GM12878 (cell line): ENCODE data around the gene ALOX12B. TPM values are rescaled to one million over a fixed set of nuclear protein-coding genes. Genes with fewer than 3 reads are reported as not detected.

Experiments used
- ATAC-seq: fragments of 200-7000 bp; cut with Tn5 transposase; 3 replicates; pipeline ENCODE4 v1.9.1; 2020; ENCODE audit warnings: mild to moderate bottlenecking, moderate library complexity
- BruUV-seq: library from RNA; stranded (reverse); fragments of 400-500 nt; replicated peaks from 2 replicates; lab custom pipeline; 2021; lab: Mats Ljungman, UMichigan
- CTCF ChIA-PET: fragments of 300-600 bp; sonication (Branson Sonifier 250); formaldehyde crosslinking; extraction: SDS; loops from one replicate; lab custom pipeline; 2021; ENCODE audit warnings: inconsistent platforms; lab: Yijun Ruan, JAX
- POLR2A ChIA-PET: fragments of 350-600 bp; formaldehyde crosslinking; extraction: SDS; loops from one replicate; lab custom pipeline; 2021; ENCODE audit warnings: inconsistent platforms; lab: Charles Lee
- RAD21 ChIA-PET: fragments of 300-600 bp; sonication (Branson Sonifier 250); formaldehyde crosslinking; loops from one replicate; lab custom pipeline; 2023; ENCODE audit warnings: antibody characterized with exemption; ENCODE audit not compliant: unreplicated experiment; lab: Charles Lee
- SMC1A ChIA-PET: fragments of 300-600 bp; sonication (Branson Sonifier 250); formaldehyde crosslinking; loops from one replicate; lab custom pipeline; 2023; ENCODE audit not compliant: unreplicated experiment, uncharacterized antibody; lab: Charles Lee
- DNase-seq: peaks from one replicate; pipeline ENCODE4 v3.0.0-alpha.2; 2011; ENCODE audit warnings: low read depth, low spot score
- FAIRE-seq: peaks from 3 replicates; lab custom pipeline; 2011; peaks lifted over from hg19 to GRCh38; lab: Jason Lieb, UNC
- H2AFZ ChIP-seq: 2 replicates; pipeline ENCODE4 v1.6.0; 2011; ENCODE audit warnings: low read depth, low read length, control low read depth; ENCODE audit not compliant: control insufficient read depth
- H3K27ac ChIP-seq: 2 replicates; pipeline ENCODE4 v1.5.1; 2011; ENCODE audit warnings: control low read depth; ENCODE audit not compliant: control insufficient read depth, insufficient read depth
- H3K27me3 ChIP-seq, 2 experiments: replicated peaks in 1 of 2; 2 replicates each; pipeline versions ENCODE4 v1.6.0 to v1.6.1; 2011; ENCODE audit warnings: low read length in 1 of 2; ENCODE audit not compliant: control insufficient read depth in 2 of 2, insufficient read depth in 2 of 2
- H3K36me3 ChIP-seq, 2 experiments: 2 replicates each; pipeline ENCODE4 v1.5.1; 2011; ENCODE audit warnings: low read length in 1 of 2; ENCODE audit not compliant: control insufficient read depth in 2 of 2, insufficient read depth in 2 of 2
- H3K4me1 ChIP-seq: 2 replicates; pipeline ENCODE4 v1.6.1; 2011; ENCODE audit warnings: mild to moderate bottlenecking, low read length, moderate library complexity, mixed read lengths; ENCODE audit not compliant: control insufficient read depth, insufficient read depth
- H3K4me2 ChIP-seq: 2 replicates; pipeline ENCODE4 v1.6.0; 2011; ENCODE audit warnings: control low read depth; ENCODE audit not compliant: control insufficient read depth, insufficient read depth
- H3K4me3 ChIP-seq: fragments of 200-600 bp; sonication (generic); 2 replicates; pipeline ENCODE4 v1.5.1; 2016
- H3K79me2 ChIP-seq: 2 replicates; pipeline ENCODE4 v1.6.0; 2011; ENCODE audit warnings: low read length; ENCODE audit not compliant: control insufficient read depth, insufficient read depth
- H3K9ac ChIP-seq: 2 replicates; pipeline ENCODE4 v1.8.0; 2011; ENCODE audit warnings: low read length, control low read depth, mixed read lengths; ENCODE audit not compliant: control insufficient read depth, insufficient read depth
- H3K9me3 ChIP-seq: replicated peaks from 3 replicates; pipeline ENCODE4 v1.5.1; 2011; ENCODE audit warnings: mild to moderate bottlenecking, low read length; ENCODE audit not compliant: control insufficient read depth, insufficient read depth
- H4K20me1 ChIP-seq: 2 replicates; pipeline ENCODE4 v1.6.0; 2011; ENCODE audit not compliant: control insufficient read depth, insufficient read depth
- BMI1 ChIP-seq: fragments of 450-650 bp; IDR thresholded peaks from 2 replicates; pipeline ENCODE4 v1.6.1; 2016; ENCODE audit warnings: mild to moderate bottlenecking, moderate library complexity, borderline replicate concordance
- CBX3 ChIP-seq: fragments of 200-600 bp; sonication (generic); IDR thresholded peaks from 2 replicates; pipeline ENCODE4 v1.6.1; 2016; ENCODE audit warnings: low read depth, borderline replicate concordance
- DPF2 ChIP-seq: fragments of 450-650 bp; IDR thresholded peaks from 2 replicates; pipeline ENCODE4 v1.6.1; 2017; ENCODE audit warnings: mild to moderate bottlenecking
- JUND ChIP-seq: IDR thresholded peaks from 2 replicates; pipeline ENCODE4 v1.6.1; 2012; ENCODE audit warnings: low read depth, mild to moderate bottlenecking, low read length, improper control_type of control experiment, moderate library complexity
- LARP7 ChIP-seq: fragments of 450-650 bp; IDR thresholded peaks from 2 replicates; pipeline ENCODE4 v1.6.1; 2017; ENCODE audit warnings: mild to moderate bottlenecking
- MEF2A ChIP-seq: IDR thresholded peaks from 2 replicates; pipeline ENCODE4 v1.6.1; 2011; ENCODE audit warnings: low read depth, mild to moderate bottlenecking, low read length, moderate library complexity; ENCODE audit not compliant: insufficient read depth
- RAD51 ChIP-seq: fragments of 450-650 bp; IDR thresholded peaks from 2 replicates; pipeline ENCODE4 v1.6.1; 2016; ENCODE audit warnings: moderate library complexity, mild to moderate bottlenecking, inconsistent platforms
- RELB ChIP-seq: fragments of 450-650 bp; IDR thresholded peaks from 2 replicates; pipeline ENCODE4 v1.6.1; 2017; ENCODE audit warnings: low read depth, mild to moderate bottlenecking, moderate library complexity
- SMARCA5 ChIP-seq: fragments of 450-650 bp; IDR thresholded peaks from 2 replicates; pipeline ENCODE4 v1.6.1; 2017; ENCODE audit warnings: mild to moderate bottlenecking
- TCF7 ChIP-seq: IDR thresholded peaks from 2 replicates; pipeline ENCODE4 v1.6.1; 2014; ENCODE audit warnings: antibody characterized with exemption, borderline replicate concordance
- ZSCAN29 ChIP-seq: fragments of 450-650 bp; IDR thresholded peaks from 2 replicates; pipeline ENCODE4 v1.6.1; 2017; ENCODE audit warnings: mild to moderate bottlenecking, moderate library complexity
- WGBS: methylation state at CpG from one replicate; pipeline ENCODE4 v1.1.6; 2016; ENCODE audit warnings: low lambda C conversion rate; ENCODE audit not compliant: insufficient replicate concordance, insufficient coverage; ENCODE audit errors: missing lambda C conversion rate; 5-methylcytosine and 5-hydroxymethylcytosine counted together
- in situ Hi-C: fragments of 300-500 bp; cut with MboI; formaldehyde crosslinking; loops from 9 replicates; pipeline ENCODE4 v1.14.3; 2018; ENCODE audit warnings: mixed read lengths
- intact Hi-C: fragments of 100-400 bp; cut with micrococcal nuclease; formaldehyde crosslinking; loops from one replicate; pipeline ENCODE4 v1.14.2; 2022; ENCODE audit not compliant: unreplicated experiment
- polyA plus RNA-seq, 11 experiments: library from polyadenylated mRNA; depleted of rRNA in 4 of 11; unstranded in 6 of 11; stranded (reverse) in 5 of 11; fragments of >200 nt; fragmentation: Nextera tagmentation in 4 of 11; fragmentation: Illumina TruSeq in 1 of 11; extraction: Ambion mirVana in 4 of 11; extraction: Trizol in 1 of 11; gene quantifications; 1 replicate in 1 of 11; 2 replicates in 10 of 11; pipeline versions ENCODE4 v1.2.1 to v1.2.3, GENCODE V29; 2011 to 2016; ENCODE audit warnings: inconsistent platforms in 2 of 11, missing spikeins in 2 of 11, low read depth in 1 of 11
- total RNA-seq, 4 experiments: library from RNA; depleted of rRNA in 3 of 4; stranded (reverse); fragments of >200 nt in 3 of 4; fragmentation: Illumina TruSeq in 1 of 4; extraction: Trizol in 1 of 4; gene quantifications; 2 replicates each; pipeline versions ENCODE4 v1.2.1 to v1.2.3, GENCODE V29; 2013 to 2021
- TF ChIP-seq, protein P1 (sequence below): IDR thresholded peaks from 2 replicates; pipeline ENCODE4 v1.6.1; 2011; ENCODE audit warnings: borderline replicate concordance, low read depth, mild to moderate bottlenecking, moderate library complexity, low read length; ENCODE audit not compliant: insufficient read depth, poor library complexity, severe bottlenecking

The ALOX12B gene
- total and polyA plus RNA-seq, 10 of the 15 experiments (the other 5 are each of a cell fraction or from before 2014, with no cell fraction given): 0.17 to 0.54 TPM; not detected in 8

GRCh38 chr17:8095361-8095760 is 7.8 kb upstream of the ALOX12B start:
- CTCF ChIA-PET: interaction anchor here (1.1 to 8.4 kb wide), 4 partner anchors 11 to 36 kb away, joined by 3 to 105 read pairs (median 64); partner anchors contain the start of gene ALOXE3
- Histone ChIP-seq H2AFZ (no peak overlapping the region), H4K20me1 (no peaks in the 10 kb centered on the region), H3K4me2 (no peak overlapping the region), H3K9ac (no peak overlapping the region), H3K4me3 (no peak overlapping the region), H3K27me3 (peaks cover 0 to 2% of the 10 kb centered on the region in 2 experiments; a peak in 2 of 4 replicates), H3K9me3 (no peaks in the 10 kb centered on the region), H3K79me2 (no peaks in the 10 kb centered on the region), H3K4me1 (peaks cover 8% of the 10 kb centered on the region), H3K27ac (no peak overlapping the region), H3K36me3 (no peaks in the 10 kb centered on the region)
- intact Hi-C loops: no loop called here
- RAD21 ChIA-PET: interaction anchor here (2.2 kb wide), 1 partner anchor 15 kb away, joined by 9 read pairs; no protein-coding TSS in a partner anchor
- BruUV-seq: no TSS peak
- DNase-seq: no peak
- WGBS: 29% methylated on average over 6 of the region's 6 CpGs
- POLR2A ChIA-PET: no interaction called here
- TF ChIP-seq JUND (no peak), TCF7 (no peak), ZSCAN29 (no peak), CBX3 (no peak), SMARCA5 (no peak), BMI1 (no peak), RAD51 (no peak), LARP7 (no peak), MEF2A (no peak), DPF2 (no peak), RELB (no peak)
- TF ChIP-seq, protein P1, sequence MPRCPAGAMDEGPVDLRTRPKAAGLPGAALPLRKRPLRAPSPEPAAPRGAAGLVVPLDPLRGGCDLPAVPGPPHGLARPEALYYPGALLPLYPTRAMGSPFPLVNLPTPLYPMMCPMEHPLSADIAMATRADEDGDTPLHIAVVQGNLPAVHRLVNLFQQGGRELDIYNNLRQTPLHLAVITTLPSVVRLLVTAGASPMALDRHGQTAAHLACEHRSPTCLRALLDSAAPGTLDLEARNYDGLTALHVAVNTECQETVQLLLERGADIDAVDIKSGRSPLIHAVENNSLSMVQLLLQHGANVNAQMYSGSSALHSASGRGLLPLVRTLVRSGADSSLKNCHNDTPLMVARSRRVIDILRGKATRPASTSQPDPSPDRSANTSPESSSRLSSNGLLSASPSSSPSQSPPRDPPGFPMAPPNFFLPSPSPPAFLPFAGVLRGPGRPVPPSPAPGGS: no peak
- no peak for FAIRE-seq
- in situ Hi-C loops: no loop called here
- ATAC-seq: no peak
- SMC1A ChIA-PET: no interaction called here
